AG04450 (cell line): ENCODE data around the gene CCDC106. TPM values are rescaled to one million over a fixed set of nuclear protein-coding genes. Genes with fewer than 3 reads are reported as not detected.
A peak's percentile ranks its signal among the peaks of the same experiment; 100 is the strongest.

Experiments
- CTCF ChIA-PET: fragments of 300-600, 350-600 bp; formaldehyde crosslinking; extraction: SDS; loops from one replicate; lab custom pipeline; 2022; ENCODE audit warnings: antibody characterized with exemption, inconsistent platforms; lab: Charles Lee
- POLR2A ChIA-PET: fragments of 350-600 bp; formaldehyde crosslinking; extraction: SDS; loops from one replicate; lab custom pipeline; 2021; ENCODE audit warnings: antibody characterized with exemption, inconsistent platforms; lab: Yijun Ruan, JAX
- DNase-seq: peaks from one replicate; pipeline ENCODE4 v3.0.0-alpha.2; 2011; ENCODE audit warnings: low read depth, low spot score
- H3K27ac ChIP-seq: one replicate; pipeline ENCODE4 v1.5.1; 2012; ENCODE audit warnings: low read depth, low read length, control low read depth
- H3K27me3 ChIP-seq: one replicate; pipeline ENCODE4 v1.6.0; 2012; ENCODE audit warnings: low read length; ENCODE audit not compliant: control insufficient read depth, insufficient read depth
- H3K4me3 ChIP-seq: 2 replicates; pipeline ENCODE4 v1.5.1; 2011; ENCODE audit warnings: mild to moderate bottlenecking, low read depth, low read length, control low read depth
- H3K9me3 ChIP-seq: 2 replicates; pipeline ENCODE4 v1.5.1; 2012; ENCODE audit warnings: low read length; ENCODE audit not compliant: control insufficient read depth, insufficient read depth
- CTCF ChIP-seq: IDR thresholded peaks from 2 replicates; pipeline ENCODE4 v1.5.1; 2011; ENCODE audit warnings: low read depth, low read length, control low read depth, inconsistent platforms
- polyA plus RNA-seq: library from polyadenylated mRNA; depleted of rRNA; stranded (reverse); fragments of >200 nt; gene quantifications from 2 replicates; pipeline ENCODE4 v1.2.3, GENCODE V29; 2011

The CCDC106 gene
- polyA plus RNA-seq, 1 experiment = 6.2 TPM

GRCh38 chr19:55680339-55681130, 32.5 kb downstream of the CCDC106 start:
- ChIA-PET CTCF (interaction anchor here (1.4 kb wide), 1 partner anchor 48 kb away, joined by 4 read pairs; no protein-coding TSS in a partner anchor), POLR2A (no interaction called here)
- no peak overlapping the region for H3K4me3 ChIP-seq
- H3K27ac ChIP-seq = peak overlapping the region; percentile 21
- H3K27me3 ChIP-seq = no peaks in the 10 kb centered on the region
- no peaks in the 10 kb centered on the region; the same call in 1 of the 2 replicates for H3K9me3 ChIP-seq
- no peak for TF ChIP-seq CTCF
- DNase-seq = no peak

GRCh38 chr19:55681131-55682092, 33.4 kb downstream of the CCDC106 start:
- ChIA-PET CTCF (interaction anchor here (0.7 to 1.4 kb wide), 3 partner anchors 10 to 572 kb away, joined by 3 to 6 read pairs (median 4); no protein-coding TSS in a partner anchor), POLR2A (interaction anchor here (0.7 kb wide), 1 partner anchor 533 kb away, joined by 3 read pairs; the partner anchor contains the start of gene TNNT1)
- no peak for DNase-seq
- Histone ChIP-seq H3K27me3 (no peaks in the 10 kb centered on the region), H3K27ac (peak overlapping the region; percentile 21), H3K4me3 (no peak overlapping the region), H3K9me3 (no peaks in the 10 kb centered on the region; the same call in 1 of the 2 replicates)
- no peak for TF ChIP-seq CTCF

GRCh38 chr19:55683449-55684261, 35.6 kb downstream of the CCDC106 start:
- CTCF ChIA-PET = interaction anchor here (0.7 to 1.0 kb wide), 2 partner anchors 29 to 180 kb away, joined by 3 read pairs; no protein-coding TSS in a partner anchor

More at GRCh38 chr19:55683449-55684261, 35.6 kb downstream of the CCDC106 start:
- POLR2A ChIA-PET = no interaction called here
- H3K27me3 ChIP-seq = no peaks in the 10 kb centered on the region
- H3K4me3 ChIP-seq = no peak overlapping the region
- TF ChIP-seq CTCF = no peak
- H3K9me3 ChIP-seq = no peaks in the 10 kb centered on the region; the same call in 1 of the 2 replicates
- H3K27ac ChIP-seq = no peak overlapping the region
- no peak for DNase-seq
